Gastrocnemius medialis (tissue), 4 donors: ENCODE results near the gene HCFC1.

Experiments
- POLR2A ChIP-seq, 2 donors: fragments of 450-650 bp; IDR thresholded peaks; one replicate each; pipeline ENCODE4 v1.6.1; 2017; ENCODE audit warnings: antibody characterized with exemption in 2 of 2, mild to moderate bottlenecking in 2 of 2, moderate library complexity in 2 of 2
- TF ChIP-seq, protein P1 (sequence below), 5 experiments: fragments of 450-650 bp in 3 of 5; fragments of 200-600 bp in 2 of 5; sonication (generic) in 2 of 5; IDR thresholded peaks in 4 of 5; conservative IDR thresholded peaks in 1 of 5; 1 replicate in 4 of 5; 2 replicates in 1 of 5; pipeline ENCODE4 v1.5.1; 2016 to 2019; ENCODE audit warnings: antibody characterized with exemption in 5 of 5, mild to moderate bottlenecking in 3 of 5, moderate library complexity in 3 of 5

DNA sequence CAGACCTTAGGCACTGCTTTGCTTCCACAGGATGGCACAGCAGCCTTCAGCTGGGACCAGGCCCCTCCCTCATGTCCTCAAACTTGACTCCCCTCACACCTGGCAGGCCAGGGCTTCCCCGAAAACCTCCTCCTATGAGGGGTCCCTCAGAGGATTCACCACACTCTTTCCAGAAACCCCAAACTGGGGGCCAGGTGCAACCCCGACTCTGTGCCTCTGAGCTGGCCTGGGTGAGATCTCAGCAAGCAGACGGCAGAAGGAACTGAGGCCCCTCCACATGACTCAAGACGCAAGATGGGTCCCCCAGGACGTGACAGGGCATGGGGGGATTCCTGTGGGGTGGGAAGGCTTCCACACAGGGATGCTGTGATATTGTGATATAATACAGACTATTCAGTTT, 6.2 kb downstream of the HCFC1 start:
- TF ChIP-seq, protein P1, sequence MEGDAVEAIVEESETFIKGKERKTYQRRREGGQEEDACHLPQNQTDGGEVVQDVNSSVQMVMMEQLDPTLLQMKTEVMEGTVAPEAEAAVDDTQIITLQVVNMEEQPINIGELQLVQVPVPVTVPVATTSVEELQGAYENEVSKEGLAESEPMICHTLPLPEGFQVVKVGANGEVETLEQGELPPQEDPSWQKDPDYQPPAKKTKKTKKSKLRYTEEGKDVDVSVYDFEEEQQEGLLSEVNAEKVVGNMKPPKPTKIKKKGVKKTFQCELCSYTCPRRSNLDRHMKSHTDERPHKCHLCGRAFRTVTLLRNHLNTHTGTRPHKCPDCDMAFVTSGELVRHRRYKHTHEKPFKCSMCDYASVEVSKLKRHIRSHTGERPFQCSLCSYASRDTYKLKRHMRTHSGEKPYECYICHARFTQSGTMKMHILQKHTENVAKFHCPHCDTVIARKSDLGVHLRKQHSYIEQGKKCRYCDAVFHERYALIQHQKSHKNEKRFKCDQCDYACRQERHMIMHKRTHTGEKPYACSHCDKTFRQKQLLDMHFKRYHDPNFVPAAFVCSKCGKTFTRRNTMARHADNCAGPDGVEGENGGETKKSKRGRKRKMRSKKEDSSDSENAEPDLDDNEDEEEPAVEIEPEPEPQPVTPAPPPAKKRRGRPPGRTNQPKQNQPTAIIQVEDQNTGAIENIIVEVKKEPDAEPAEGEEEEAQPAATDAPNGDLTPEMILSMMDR (IDR thresholded peaks at IDR 0.05 in 4 of 5, conservative IDR thresholded peaks at IDR 0.05 in 1 of 5) = no peak
- no peak for TF ChIP-seq POLR2A (IDR thresholded peaks at IDR 0.05)
